Left lung (tissue), 10 donors: ENCODE measurements around the gene GSDMA. TPM values are rescaled to one million over a fixed set of nuclear protein-coding genes. Genes with fewer than 3 reads are reported as not detected.

Experiments
- ATAC-seq: fragments of 200-7000 bp; cut with Tn5 transposase; one replicate; pipeline ENCODE4 v1.9.1; 2020; ENCODE audit warnings: moderate library complexity
- DNase-seq, 4 donors: peaks; one replicate each; pipeline ENCODE4 v3.0.0-alpha.2; 2013 to 2020
- H3K27ac ChIP-seq, 2 donors: fragments of 200-600 bp; sonication (generic) in 1 of 2; one replicate each; pipeline versions ENCODE4 v1.5.0 to v1.8.0; 2020 to 2021
- H3K27me3 ChIP-seq, 2 donors: fragments of 200-600 bp; sonication (generic) in 1 of 2; one replicate each; pipeline versions ENCODE4 v1.5.0 to v1.8.0; 2020 to 2021
- H3K36me3 ChIP-seq, 2 donors: fragments of 200-600 bp; sonication (generic) in 1 of 2; one replicate each; pipeline versions ENCODE4 v1.5.0 to v1.8.0; 2020 to 2021
- H3K4me1 ChIP-seq, 2 donors: fragments of 200-600 bp; one replicate each; pipeline ENCODE4 v1.8.0; 2021
- H3K4me3 ChIP-seq, 2 donors: fragments of 200-600 bp; sonication (generic) in 1 of 2; one replicate each; pipeline versions ENCODE4 v1.5.0 to v1.8.0; 2020 to 2021; ENCODE audit warnings: mild to moderate bottlenecking in 1 of 2
- H3K9me3 ChIP-seq, 2 donors: fragments of 200-600 bp; sonication (generic) in 1 of 2; one replicate each; pipeline versions ENCODE4 v1.5.0 to v1.8.0; 2020 to 2021
- intact Hi-C, 2 donors: fragments of 100-400 bp; cut with DNase I; formaldehyde crosslinking; loops; one replicate each; pipeline versions ENCODE4 v1.11.2 to v1.14.2; 2022
- polyA plus RNA-seq, 6 donors: library from polyadenylated mRNA; unstranded; fragments of 120-200 nt; gene quantifications; one replicate each; pipeline ENCODE4 v1.2.1, GENCODE V29; 2013; ENCODE audit not compliant: insufficient read length in 6 of 6
- total RNA-seq, 2 donors: library from RNA; stranded (reverse); fragmentation: NEBNext Ultra II Directional; extraction: Animal tissue kit (Norgen Biotek cat#: 25700); gene quantifications; one replicate each; pipeline ENCODE4 v1.2.1, GENCODE V29; 2021
- TF ChIP-seq, protein P1 (sequence below), 2 donors: fragments of 200-600 bp; sonication (generic) in 1 of 2; IDR thresholded peaks; one replicate each; pipeline versions ENCODE4 v1.5.0 to v1.8.0; 2021; ENCODE audit warnings: antibody characterized with exemption in 2 of 2
- donor health status: DM: no; HTN: yes; CAD: no.
- donor health status: DM: no; HTN: no; CAD: no.

GSDMA gene
- total and polyA plus RNA-seq, 8 donors = 0.57 to 1.3 (median 0.87) TPM; not detected in 1

DNA sequence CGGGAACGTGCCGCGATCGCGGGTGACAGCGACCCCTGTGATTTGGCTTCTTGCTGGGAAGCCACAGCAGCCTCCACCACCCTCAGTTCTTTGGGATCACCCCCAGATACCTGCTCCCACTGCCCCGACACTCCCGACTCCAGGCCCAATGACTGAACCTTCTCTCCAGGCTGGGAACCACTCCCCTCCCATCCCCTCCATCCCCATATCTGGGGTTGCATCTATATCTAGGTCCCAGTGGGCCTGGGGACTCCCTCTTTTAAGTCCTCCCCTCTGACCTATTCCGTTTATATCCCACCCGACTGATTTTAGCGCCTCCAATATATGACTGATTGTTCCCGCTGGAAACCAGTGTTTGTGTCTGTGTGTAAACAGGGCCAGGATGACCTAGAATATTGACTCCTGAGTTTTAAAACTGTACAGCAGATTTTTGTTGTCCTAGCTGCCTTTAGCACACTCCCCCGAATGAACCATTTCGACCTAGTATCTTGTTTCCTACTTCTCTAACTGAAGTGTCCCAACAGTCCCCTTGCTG is 18.5 kb downstream of the GSDMA start:
- Histone ChIP-seq H3K4me1 (peaks cover 9 to 32% of the 10 kb centered on the region in 2 donors), H3K9me3 (no peaks in the 10 kb centered on the region), H3K27me3 (no peaks in the 10 kb centered on the region), H3K36me3 (peaks cover 0 to 28% of the 10 kb centered on the region in 2 donors), H3K4me3 (peak overlapping the region; percentile 85 to 88), H3K27ac (peak overlapping the region; percentile 85 to 95)
- intact Hi-C loops = no loop called here
- TF ChIP-seq, protein P1, sequence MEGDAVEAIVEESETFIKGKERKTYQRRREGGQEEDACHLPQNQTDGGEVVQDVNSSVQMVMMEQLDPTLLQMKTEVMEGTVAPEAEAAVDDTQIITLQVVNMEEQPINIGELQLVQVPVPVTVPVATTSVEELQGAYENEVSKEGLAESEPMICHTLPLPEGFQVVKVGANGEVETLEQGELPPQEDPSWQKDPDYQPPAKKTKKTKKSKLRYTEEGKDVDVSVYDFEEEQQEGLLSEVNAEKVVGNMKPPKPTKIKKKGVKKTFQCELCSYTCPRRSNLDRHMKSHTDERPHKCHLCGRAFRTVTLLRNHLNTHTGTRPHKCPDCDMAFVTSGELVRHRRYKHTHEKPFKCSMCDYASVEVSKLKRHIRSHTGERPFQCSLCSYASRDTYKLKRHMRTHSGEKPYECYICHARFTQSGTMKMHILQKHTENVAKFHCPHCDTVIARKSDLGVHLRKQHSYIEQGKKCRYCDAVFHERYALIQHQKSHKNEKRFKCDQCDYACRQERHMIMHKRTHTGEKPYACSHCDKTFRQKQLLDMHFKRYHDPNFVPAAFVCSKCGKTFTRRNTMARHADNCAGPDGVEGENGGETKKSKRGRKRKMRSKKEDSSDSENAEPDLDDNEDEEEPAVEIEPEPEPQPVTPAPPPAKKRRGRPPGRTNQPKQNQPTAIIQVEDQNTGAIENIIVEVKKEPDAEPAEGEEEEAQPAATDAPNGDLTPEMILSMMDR (IDR thresholded peaks at IDR 0.05) = no peak
- no peak for DNase-seq
- peak; percentile 1 for ATAC-seq

GRCh38 chr17:39981766-39982375 is 19.1 kb downstream of the GSDMA start:
- H3K9me3 ChIP-seq = no peaks in the 10 kb centered on the region
- TF ChIP-seq, protein P1 (IDR thresholded peaks at IDR 0.05) = no peak
- ATAC-seq = no peak
- H3K4me1 ChIP-seq = peaks cover 9 to 32% of the 10 kb centered on the region in 2 donors
- H3K36me3 ChIP-seq = peaks cover 0 to 34% of the 10 kb centered on the region in 2 donors
- no peak for DNase-seq
- intact Hi-C loops = no loop called here
- H3K4me3 ChIP-seq = peak overlapping the region; percentile 85 to 88
- peak overlapping the region in 1 of 2 donors; percentile 95 for H3K27ac ChIP-seq
- no peaks in the 10 kb centered on the region for H3K27me3 ChIP-seq

DNA sequence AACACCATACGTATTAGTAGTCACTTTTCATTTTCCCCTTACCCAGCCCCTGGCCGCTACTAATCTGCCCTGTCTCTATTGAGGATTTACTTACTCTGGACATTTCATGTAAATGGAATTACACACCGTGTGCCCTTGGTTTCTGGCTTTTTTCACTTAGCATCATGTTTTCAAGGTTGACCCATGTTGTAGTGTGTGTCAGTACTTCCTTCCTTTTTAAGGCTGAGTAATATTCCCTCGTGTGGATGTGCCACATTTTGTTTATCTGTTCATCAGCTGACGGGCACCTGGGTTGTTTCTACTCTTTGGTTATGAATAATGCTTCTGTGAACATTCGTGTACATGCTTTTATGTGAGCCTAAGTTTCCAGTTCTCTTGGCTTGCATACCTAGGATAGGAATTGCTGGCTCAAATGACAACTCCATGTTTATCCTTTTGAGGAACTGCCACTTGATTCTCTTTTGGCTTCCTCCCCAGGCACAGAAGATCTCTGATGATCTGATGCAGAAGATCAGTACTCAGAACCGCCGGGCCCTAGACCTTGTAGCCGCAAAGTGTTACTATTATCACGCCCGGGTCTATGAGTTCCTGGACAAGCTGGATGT is 25.5 kb downstream of the GSDMA start:
- no peak overlapping the region for H3K4me3 ChIP-seq
- peaks cover 0 to 4% of the 10 kb centered on the region in 2 donors for H3K4me1 ChIP-seq
- DNase-seq (no peak), ATAC-seq (no peak)
- TF ChIP-seq, protein P1 (IDR thresholded peaks at IDR 0.05) = no peak
- no peaks in the 10 kb centered on the region for H3K9me3 ChIP-seq
- peaks cover 0 to 98% of the 10 kb centered on the region in 2 donors for H3K36me3 ChIP-seq
- intact Hi-C loops = no loop called here
- no peaks in the 10 kb centered on the region for H3K27me3 ChIP-seq
- H3K27ac ChIP-seq = no peak overlapping the region

DNA sequence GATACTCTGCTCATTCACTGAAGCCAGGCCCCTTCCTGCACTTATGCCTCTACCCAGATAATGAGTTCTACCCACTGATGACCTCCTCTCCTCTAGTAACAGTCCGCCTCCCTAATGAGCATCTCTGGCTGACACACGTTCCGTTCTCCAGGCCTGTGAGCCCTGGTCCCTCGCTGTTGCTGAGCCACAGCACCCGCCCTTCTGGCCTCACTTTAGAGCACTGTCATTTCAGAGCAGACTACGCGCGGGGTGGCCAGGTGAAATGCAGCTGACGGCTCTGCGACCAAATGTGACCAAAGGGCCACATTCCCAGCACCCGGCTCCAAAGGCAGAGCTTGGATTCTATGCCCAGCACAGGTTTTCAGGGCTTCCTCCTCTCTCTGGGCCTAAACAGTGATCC is 31.6 kb downstream of the GSDMA start:
- H3K27ac ChIP-seq = no peak overlapping the region

GRCh38 chr17:39995438-39995837 is 32.6 kb downstream of the GSDMA start:
- intact Hi-C loops = no loop called here
- Histone ChIP-seq H3K27me3 (no peaks in the 10 kb centered on the region), H3K4me1 (no peaks in the 10 kb centered on the region), H3K27ac (no peak overlapping the region), H3K36me3 (peaks cover 0 to 83% of the 10 kb centered on the region in 2 donors), H3K9me3 (no peaks in the 10 kb centered on the region), H3K4me3 (no peak overlapping the region)
- TF ChIP-seq, protein P1 (IDR thresholded peaks at IDR 0.05) = no peak
- no peak for DNase-seq
- ATAC-seq = no peak

More for the DNA sequence above, 31.6 kb downstream of the GSDMA start:
- DNase-seq (peak in 1 of 4 donors; percentile 26), ATAC-seq (no peak)
- Histone ChIP-seq H3K27me3 (no peaks in the 10 kb centered on the region), H3K4me3 (no peak overlapping the region), H3K36me3 (peaks cover 0 to 93% of the 10 kb centered on the region in 2 donors), H3K9me3 (no peaks in the 10 kb centered on the region), H3K4me1 (no peaks in the 10 kb centered on the region)
- TF ChIP-seq, protein P1 (IDR thresholded peaks at IDR 0.05) = no peak
- intact Hi-C loops = no loop called here
